ENCODE data around the gene TSPEAR.
"Not testable (repeated sequence)": the region's sequence is repeated elsewhere in the genome, so short reads cannot be mapped to it uniquely, and the experiment has no call there.

Gene TSPEAR

DNA sequence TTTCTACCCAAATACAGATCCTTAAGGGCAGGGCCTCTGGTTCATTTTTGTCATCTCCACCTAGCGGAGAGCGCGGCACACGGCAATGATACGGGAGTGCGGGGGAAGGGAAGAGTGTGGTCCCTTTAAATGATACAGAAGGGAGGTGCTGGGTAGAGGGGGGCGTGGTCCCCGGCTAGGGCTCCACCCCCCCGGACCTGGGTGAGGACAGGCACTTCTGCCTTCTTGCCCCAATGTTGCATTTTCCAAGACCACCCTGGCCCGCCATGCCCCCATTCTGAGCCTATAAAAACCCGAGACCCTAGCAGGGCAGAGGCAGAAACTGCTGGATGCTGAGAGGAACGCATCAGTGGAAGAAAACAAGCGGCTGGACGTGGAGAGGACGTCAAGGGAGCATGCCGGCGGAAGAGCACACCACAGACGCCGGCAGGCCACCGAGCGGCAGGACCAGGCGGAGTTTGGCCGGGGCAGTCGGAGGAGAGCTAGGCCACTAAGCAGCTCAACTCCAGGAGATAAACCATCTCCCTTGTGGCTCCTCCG, 226.0 kb downstream of the TSPEAR start:
- Mint-ChIP-seq H3K36me3 (ENCODE audit: low read depth) (no peaks in the 10 kb centered on the region), H3K4me1 (ENCODE audit: low read depth) (peaks cover 12% of the 10 kb centered on the region), H3K27ac (peak overlapping the region; percentile 63), H3K27me3 (no peaks in the 10 kb centered on the region), H3K9me3 (no peaks in the 10 kb centered on the region), H3K4me3 (peak overlapping the region; percentile 75)
- peak; percentile 73 for DNase-seq

- Mint-ChIP-seq H3K9me3 (no peaks in the 10 kb centered on the region), H3K4me3 (peak overlapping the region; percentile 75), H3K4me1 (ENCODE audit: low read depth) (peaks cover 12% of the 10 kb centered on the region), H3K27me3 (no peaks in the 10 kb centered on the region), H3K27ac (no peak overlapping the region), H3K36me3 (ENCODE audit: low read depth) (no peaks in the 10 kb centered on the region)
- no peak for DNase-seq
These were observed 226.7 kb downstream of the TSPEAR start for GRCh38 chr21:44484498-44485253.

DNA sequence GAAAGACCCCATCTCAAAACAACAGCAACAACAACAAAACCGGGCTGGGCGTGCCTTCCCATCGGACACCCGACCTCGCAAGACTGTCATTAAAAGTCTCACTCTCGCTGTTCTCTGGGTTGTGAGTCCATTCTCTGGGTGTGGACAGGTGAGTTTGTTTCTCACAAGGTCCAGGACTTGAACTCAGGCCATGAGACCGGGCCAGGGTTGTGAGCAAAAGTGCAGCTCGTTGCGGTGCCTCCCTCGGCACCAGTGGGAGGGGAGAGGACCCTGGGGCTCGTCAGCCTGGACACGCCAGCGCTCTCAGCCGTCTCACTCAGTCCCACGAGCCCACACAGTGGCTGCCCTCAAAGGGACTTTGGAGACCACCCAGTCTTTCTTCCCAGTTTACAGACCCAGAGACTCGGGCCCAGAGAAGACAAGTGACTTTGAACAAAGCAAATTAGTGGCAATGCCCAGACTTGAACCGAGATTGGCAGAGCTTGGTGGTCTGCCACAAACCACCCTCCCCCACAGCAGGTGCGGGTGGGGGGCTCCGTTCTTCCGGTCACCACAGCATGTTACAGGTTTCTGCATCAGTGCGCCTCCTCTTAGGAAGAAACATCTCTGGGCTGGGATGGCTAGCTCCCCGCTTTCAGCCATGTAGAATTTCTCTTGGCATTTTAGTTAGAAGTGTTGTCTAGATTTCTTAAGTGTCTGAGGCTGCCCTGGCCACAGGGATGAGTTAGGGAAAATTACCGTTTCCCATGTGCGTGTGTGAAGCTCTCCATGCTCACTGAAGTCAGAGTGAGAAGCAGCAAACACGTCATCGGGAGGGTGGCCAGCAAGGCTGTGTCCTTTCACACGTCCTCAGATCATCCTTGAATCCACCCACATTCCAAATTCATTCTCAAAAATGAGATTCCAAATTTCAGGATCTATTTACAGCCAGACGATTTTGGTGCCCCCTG, 227.8 kb downstream of the TSPEAR start:
- H3K4me3 Mint-ChIP-seq, result no peak overlapping the region
- peaks cover 19% of the 10 kb centered on the region for H3K4me1 Mint-ChIP-seq (ENCODE audit: low read depth)
- H3K27me3 Mint-ChIP-seq, result no peaks in the 10 kb centered on the region
- no peak overlapping the region for H3K27ac Mint-ChIP-seq
- H3K36me3 Mint-ChIP-seq (ENCODE audit: low read depth), result no peaks in the 10 kb centered on the region
- no peak for DNase-seq
- no peaks in the 10 kb centered on the region for H3K9me3 Mint-ChIP-seq

- no peak for DNase-seq
- no peaks in the 10 kb centered on the region for H3K9me3 Mint-ChIP-seq
- H3K4me1 Mint-ChIP-seq (ENCODE audit: low read depth), result peaks cover 19% of the 10 kb centered on the region
- no peak overlapping the region for H3K4me3 Mint-ChIP-seq
- H3K36me3 Mint-ChIP-seq (ENCODE audit: low read depth), result no peaks in the 10 kb centered on the region
- no peaks in the 10 kb centered on the region for H3K27me3 Mint-ChIP-seq
- no peak overlapping the region for H3K27ac Mint-ChIP-seq
These were observed 228.6 kb downstream of the TSPEAR start for GRCh38 chr21:44482581-44483287.

DNA sequence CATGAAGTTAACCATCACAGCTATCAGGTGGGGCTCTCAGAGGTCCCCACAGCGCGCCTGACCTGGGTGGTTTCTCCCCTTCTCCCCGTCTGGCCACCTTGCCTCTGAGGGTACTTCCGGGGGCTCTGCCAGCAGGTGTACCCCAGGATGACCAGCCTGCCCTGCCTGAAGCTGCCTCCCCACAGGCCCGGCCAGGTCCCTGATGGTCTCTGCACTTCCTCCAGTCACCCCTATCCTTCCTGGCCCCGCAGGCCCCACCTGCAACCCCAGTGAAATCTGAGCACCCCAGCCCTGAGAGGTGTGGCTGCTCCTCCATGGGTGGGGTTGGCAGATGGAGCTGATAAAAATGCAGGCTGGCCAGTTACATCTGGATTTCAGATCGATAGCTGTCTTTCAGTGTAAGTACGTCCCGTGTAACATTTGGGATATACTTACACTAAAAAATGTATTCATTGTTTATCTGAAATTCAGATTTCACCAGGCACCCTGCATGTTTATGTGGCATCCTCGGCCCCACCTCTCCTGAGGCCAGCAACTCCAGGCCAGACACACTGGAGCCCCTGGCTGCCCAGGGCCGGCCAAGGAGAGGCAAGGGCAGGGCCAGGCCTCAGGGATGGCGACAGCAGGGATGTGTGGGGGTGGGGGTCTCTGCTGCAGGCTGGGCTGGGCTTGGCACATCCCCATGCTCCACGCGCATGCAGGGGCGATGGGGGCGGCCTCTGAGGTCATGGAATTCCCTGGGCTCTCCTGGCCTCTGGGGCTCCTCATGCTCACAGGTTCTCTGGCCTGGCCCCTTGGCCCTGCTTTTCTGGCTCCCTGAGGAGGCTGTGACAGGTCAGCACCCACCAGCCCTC, 230.9 kb downstream of the TSPEAR start:
- DNase-seq, result no peak
- Mint-ChIP-seq H3K4me1 (ENCODE audit: low read depth) (peaks cover 9% of the 10 kb centered on the region), H3K4me3 (no peak overlapping the region), H3K27me3 (no peaks in the 10 kb centered on the region), H3K27ac (no peak overlapping the region), H3K36me3 (ENCODE audit: low read depth) (no peaks in the 10 kb centered on the region), H3K9me3 (no peaks in the 10 kb centered on the region)

GRCh38 chr21:44479556-44480199, 231.7 kb downstream of the TSPEAR start:
- H3K36me3 Mint-ChIP-seq (ENCODE audit: low read depth); H3K27ac Mint-ChIP-seq: not testable (repeated sequence)

DNA sequence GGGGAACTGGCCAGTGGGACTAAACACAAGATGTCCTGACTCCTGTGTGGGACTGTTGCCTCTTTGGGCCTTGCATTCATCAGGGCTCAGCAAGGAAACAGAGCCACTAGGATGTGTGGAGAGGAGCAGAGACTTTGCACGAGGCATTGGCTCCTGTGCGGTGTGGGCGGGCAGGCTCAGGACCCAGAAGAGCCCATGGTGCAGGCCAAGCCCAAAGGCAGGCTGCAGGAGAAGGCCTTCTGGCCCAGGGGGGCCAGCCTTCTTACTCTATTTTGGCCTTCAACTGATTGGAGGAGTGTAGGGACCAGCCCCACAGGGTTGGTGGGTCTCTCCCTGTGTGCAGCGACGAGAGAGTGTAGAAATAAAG, 232.6 kb downstream of the TSPEAR start:
- Mint-ChIP-seq H3K4me3 (no peak overlapping the region), H3K4me1 (ENCODE audit: low read depth) (peaks cover 7% of the 10 kb centered on the region), H3K27me3 (no peaks in the 10 kb centered on the region), H3K27ac (no peak overlapping the region), H3K36me3 (ENCODE audit: low read depth) (no peaks in the 10 kb centered on the region), H3K9me3 (no peaks in the 10 kb centered on the region)
- DNase-seq, result no peak

More at GRCh38 chr21:44479556-44480199, 231.7 kb downstream of the TSPEAR start:
- not testable (repeated sequence) for H3K9me3 Mint-ChIP-seq; H3K4me1 Mint-ChIP-seq (ENCODE audit: low read depth); H3K27me3 Mint-ChIP-seq
- H3K4me3 Mint-ChIP-seq, result peak overlapping the region; percentile 44
- peak; percentile 70 for DNase-seq

DNA sequence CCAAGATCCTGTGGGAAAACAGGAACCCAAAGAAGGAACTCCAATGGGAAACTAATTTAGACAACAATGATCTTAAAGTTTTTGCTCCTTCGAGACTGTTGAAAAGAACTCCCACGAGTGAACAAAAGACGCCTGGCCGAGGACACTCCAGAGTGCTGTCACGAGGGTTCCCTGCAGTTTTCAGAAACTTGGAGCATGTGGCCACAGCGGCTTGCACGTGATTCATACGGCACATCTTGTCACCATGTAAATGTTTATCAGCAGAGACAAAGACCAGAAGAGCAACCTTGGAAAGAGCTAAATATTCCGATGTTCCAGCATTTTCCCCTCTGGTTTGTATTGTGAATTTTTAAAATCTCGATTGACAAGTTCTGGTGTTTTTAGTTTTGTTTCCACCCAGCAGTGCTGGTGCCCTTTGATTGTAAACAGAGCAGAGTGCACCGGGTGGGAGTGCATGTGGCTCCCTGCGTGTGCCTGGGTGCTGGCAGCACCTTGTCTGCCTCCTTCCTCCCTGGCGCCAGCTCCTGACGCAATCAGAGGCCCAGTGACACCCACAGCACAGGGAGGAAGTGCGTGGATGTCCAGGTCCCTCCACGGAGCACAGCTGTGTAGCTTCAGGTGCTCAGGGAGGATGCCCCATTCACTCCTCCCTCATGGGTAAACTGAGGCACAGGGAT, 233.1 kb downstream of the TSPEAR start:
- no peaks in the 10 kb centered on the region for H3K9me3 Mint-ChIP-seq

GRCh38 chr21:44477712-44478111, 233.7 kb downstream of the TSPEAR start:
- no peak overlapping the region for H3K4me3 Mint-ChIP-seq
- DNase-seq, result no peak

More for the DNA sequence above, 233.1 kb downstream of the TSPEAR start:
- no peaks in the 10 kb centered on the region for H3K27me3 Mint-ChIP-seq
- H3K27ac Mint-ChIP-seq, result no peak overlapping the region
- no peak for DNase-seq
- H3K4me3 Mint-ChIP-seq, result no peak overlapping the region
- H3K36me3 Mint-ChIP-seq (ENCODE audit: low read depth), result no peaks in the 10 kb centered on the region
- peaks cover 7% of the 10 kb centered on the region for H3K4me1 Mint-ChIP-seq (ENCODE audit: low read depth)

DNA sequence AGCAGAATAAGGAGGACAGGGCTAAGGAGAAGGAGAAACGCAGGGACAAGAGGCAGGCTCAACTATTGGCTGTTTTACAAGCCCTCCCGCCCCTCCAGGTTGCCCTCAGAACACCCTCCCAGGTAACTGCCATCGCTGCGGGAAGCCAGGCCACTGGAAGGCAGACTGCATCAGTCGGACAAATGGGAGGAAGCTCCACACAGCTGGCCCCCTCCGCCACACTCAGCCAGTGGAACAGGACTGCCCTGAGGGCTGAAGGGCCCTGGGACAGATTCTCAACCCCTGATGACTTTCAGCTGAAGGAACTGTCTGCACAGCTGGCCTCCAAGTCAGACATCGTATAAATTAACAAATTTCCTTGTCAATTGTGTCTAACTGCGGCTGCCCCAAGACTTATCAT, 234.2 kb downstream of the TSPEAR start:
- DNase-seq, result no peak
- Mint-ChIP-seq H3K9me3 (no peaks in the 10 kb centered on the region), H3K27ac (no peak overlapping the region), H3K4me3 (no peak overlapping the region), H3K36me3 (ENCODE audit: low read depth) (no peaks in the 10 kb centered on the region), H3K27me3 (no peaks in the 10 kb centered on the region), H3K4me1 (ENCODE audit: low read depth) (peaks cover 7% of the 10 kb centered on the region)

More at GRCh38 chr21:44477712-44478111, 233.7 kb downstream of the TSPEAR start:
- peaks cover 7% of the 10 kb centered on the region for H3K4me1 Mint-ChIP-seq (ENCODE audit: low read depth)
- H3K27ac Mint-ChIP-seq, result no peak overlapping the region
- no peaks in the 10 kb centered on the region for H3K36me3 Mint-ChIP-seq (ENCODE audit: low read depth)
- H3K27me3 Mint-ChIP-seq, result no peaks in the 10 kb centered on the region
- no peaks in the 10 kb centered on the region for H3K9me3 Mint-ChIP-seq

DNA sequence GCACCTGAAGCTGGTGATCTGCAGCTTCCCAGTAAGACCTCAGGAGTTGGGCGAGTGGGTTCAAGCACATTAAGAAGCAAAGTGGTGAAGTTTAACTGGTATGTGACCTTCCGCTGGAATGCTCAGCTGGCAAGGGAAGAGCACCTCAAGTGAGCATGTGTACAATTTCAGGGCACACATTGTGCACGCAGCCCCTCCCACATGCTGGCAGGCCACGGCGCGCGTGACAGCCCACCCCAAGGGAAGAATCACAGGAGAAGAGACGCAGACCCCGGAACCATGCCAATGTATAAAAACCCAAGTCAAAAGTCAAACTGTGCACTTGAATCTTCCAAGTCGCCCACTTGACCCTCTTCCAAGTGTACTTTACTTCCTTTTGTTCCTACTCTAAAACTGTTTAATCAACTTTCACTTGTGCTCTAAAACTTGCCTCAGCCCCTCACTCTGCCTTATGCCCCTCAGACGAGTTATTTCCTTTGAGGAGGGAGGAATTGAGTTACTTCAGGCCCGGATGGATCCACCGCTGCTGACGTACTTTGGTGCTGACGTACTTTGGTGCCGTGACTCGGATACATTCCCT, 236.0 kb downstream of the TSPEAR start:
- Mint-ChIP-seq H3K27ac (no peak overlapping the region), H3K4me3 (no peak overlapping the region), H3K27me3 (no peaks in the 10 kb centered on the region), H3K9me3 (no peaks in the 10 kb centered on the region), H3K36me3 (ENCODE audit: low read depth) (no peaks in the 10 kb centered on the region), H3K4me1 (ENCODE audit: low read depth) (peaks cover 7% of the 10 kb centered on the region)
- no peak for DNase-seq

DNA sequence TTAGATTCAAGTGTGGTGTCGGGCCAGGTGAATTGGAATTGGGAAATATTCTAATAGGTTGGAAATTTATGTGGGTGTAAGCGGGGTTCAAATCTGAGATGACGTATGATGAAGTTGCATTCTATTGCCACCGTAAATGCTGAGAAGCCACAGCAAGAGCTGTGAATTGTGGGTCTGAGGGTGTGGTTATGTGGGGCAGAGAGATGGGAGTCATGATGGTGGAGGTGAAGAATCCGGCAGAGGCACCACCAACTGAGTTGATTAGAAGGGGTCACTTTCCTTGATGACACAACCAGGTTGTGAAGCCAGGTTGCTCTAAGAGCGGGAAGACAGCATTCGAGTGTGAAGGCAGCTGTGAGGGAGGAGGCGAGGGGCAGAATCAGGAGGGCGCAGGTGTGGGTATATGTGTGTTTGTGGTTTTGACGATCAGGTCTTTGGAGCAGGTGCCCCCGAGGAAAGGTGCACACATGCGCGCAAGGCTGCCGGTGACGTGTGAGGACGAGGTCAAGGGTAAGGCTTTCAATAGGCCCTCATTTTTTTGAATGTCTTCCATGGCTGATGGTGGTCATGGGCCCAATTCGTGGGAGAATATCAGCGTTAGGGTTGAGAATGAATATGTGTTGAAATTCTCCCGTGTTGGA, 237.3 kb downstream of the TSPEAR start:
- no peak for DNase-seq
- no peaks in the 10 kb centered on the region for H3K36me3 Mint-ChIP-seq (ENCODE audit: low read depth)

More for the DNA sequence above, 237.3 kb downstream of the TSPEAR start:
- Mint-ChIP-seq H3K9me3 (no peaks in the 10 kb centered on the region), H3K4me1 (ENCODE audit: low read depth) (peaks cover 2% of the 10 kb centered on the region), H3K27ac (no peak overlapping the region), H3K27me3 (no peaks in the 10 kb centered on the region), H3K4me3 (no peak overlapping the region)
